H7 (cell line): Measurements from ENCODE around the gene CD93. TPM values are rescaled to one million over a fixed set of nuclear protein-coding genes. Genes with fewer than 3 reads are reported as not detected.

Experiments
- DNase-seq: peaks from one replicate; pipeline ENCODE4 v3.0.0; 2012
- H3K27me3 ChIP-seq: 2 replicates; pipeline ENCODE4 v1.6.0; 2011; ENCODE audit warnings: mild to moderate bottlenecking, low read length; ENCODE audit not compliant: control insufficient read depth, insufficient read depth
- H3K36me3 ChIP-seq: replicated peaks from 2 replicates; pipeline ENCODE4 v1.5.1; 2011; ENCODE audit warnings: low read length; ENCODE audit not compliant: control insufficient read depth, insufficient read depth
- H3K4me3 ChIP-seq: 2 replicates; pipeline ENCODE4 v1.5.1; 2011; ENCODE audit warnings: low read depth, mild to moderate bottlenecking, control low read depth, low read length, moderate library complexity; ENCODE audit not compliant: insufficient read depth
- total RNA-seq: library from RNA; depleted of rRNA; stranded (reverse); fragments of >200 nt; shearing (Covaris generic); gene quantifications from 2 replicates; pipeline ENCODE4 v1.2.3, GENCODE V29; 2014

The CD93 gene
- total RNA-seq, 1 experiment from 2014 or later: under 0.01 TPM

- H3K27me3 ChIP-seq: no peaks in the 10 kb centered on the region
- no peak overlapping the region for H3K4me3 ChIP-seq
- no peak for DNase-seq
- no peaks in the 10 kb centered on the region for H3K36me3 ChIP-seq
Observed at GRCh38 chr20:23086931-23087411, 847 bp upstream of the CD93 start.

- H3K4me3 ChIP-seq: no peak overlapping the region
- no peak for DNase-seq
- no peaks in the 10 kb centered on the region for H3K27me3 ChIP-seq
- no peaks in the 10 kb centered on the region for H3K36me3 ChIP-seq
Observed at GRCh38 chr20:23085436-23086055, 578 bp downstream of the CD93 start.

- no peak for DNase-seq
- Histone ChIP-seq H3K27me3 (no peaks in the 10 kb centered on the region), H3K4me3 (no peak overlapping the region), H3K36me3 (no peaks in the 10 kb centered on the region)
Observed at GRCh38 chr20:23084845-23085365, 1.2 kb downstream of the CD93 start.

GRCh38 chr20:23084282-23084844 is 1.8 kb downstream of the CD93 start:
- no peak for DNase-seq
- Histone ChIP-seq H3K27me3 (no peaks in the 10 kb centered on the region), H3K4me3 (no peak overlapping the region), H3K36me3 (no peaks in the 10 kb centered on the region)

- no peak for DNase-seq
- Histone ChIP-seq H3K4me3 (no peak overlapping the region), H3K36me3 (no peaks in the 10 kb centered on the region), H3K27me3 (no peaks in the 10 kb centered on the region)
Observed at GRCh38 chr20:23083553-23084220, 2.4 kb downstream of the CD93 start.

- H3K36me3 ChIP-seq: no peaks in the 10 kb centered on the region
- no peaks in the 10 kb centered on the region for H3K27me3 ChIP-seq
- peak; percentile 67 for DNase-seq
- H3K4me3 ChIP-seq: no peak overlapping the region
Observed at GRCh38 chr20:23082846-23083552, 3.1 kb downstream of the CD93 start.

- DNase-seq: no peak
- H3K36me3 ChIP-seq: no peaks in the 10 kb centered on the region
- no peaks in the 10 kb centered on the region for H3K27me3 ChIP-seq
- no peak overlapping the region for H3K4me3 ChIP-seq
Observed at GRCh38 chr20:23081263-23081819, 4.8 kb downstream of the CD93 start.

GRCh38 chr20:23080521-23080920 is 5.6 kb downstream of the CD93 start:
- Histone ChIP-seq H3K36me3 (no peaks in the 10 kb centered on the region), H3K27me3 (no peaks in the 10 kb centered on the region), H3K4me3 (no peak overlapping the region)
- DNase-seq: no peak

GRCh38 chr20:23079926-23080325 is 6.2 kb downstream of the CD93 start:
- Histone ChIP-seq H3K27me3 (no peaks in the 10 kb centered on the region), H3K4me3 (no peak overlapping the region), H3K36me3 (no peaks in the 10 kb centered on the region)
- no peak for DNase-seq

- peak; percentile 73 for DNase-seq
- H3K27me3 ChIP-seq: no peaks in the 10 kb centered on the region
- H3K36me3 ChIP-seq: no peaks in the 10 kb centered on the region
- no peak overlapping the region for H3K4me3 ChIP-seq
Observed at GRCh38 chr20:23079016-23079351, 7.1 kb downstream of the CD93 start.

- Histone ChIP-seq H3K27me3 (no peaks in the 10 kb centered on the region), H3K36me3 (no peaks in the 10 kb centered on the region), H3K4me3 (no peak overlapping the region)
- DNase-seq: no peak
Observed at GRCh38 chr20:23078351-23079015, 7.6 kb downstream of the CD93 start.

- no peak overlapping the region for H3K4me3 ChIP-seq
- no peak for DNase-seq
- no peaks in the 10 kb centered on the region for H3K36me3 ChIP-seq
- H3K27me3 ChIP-seq: no peaks in the 10 kb centered on the region
Observed at GRCh38 chr20:23077277-23077676, 8.8 kb downstream of the CD93 start.

- Histone ChIP-seq H3K36me3 (no peaks in the 10 kb centered on the region), H3K4me3 (no peak overlapping the region), H3K27me3 (no peaks in the 10 kb centered on the region)
- DNase-seq: no peak
Observed at GRCh38 chr20:23074052-23074451, 12.1 kb downstream of the CD93 start.

- no peak overlapping the region for H3K4me3 ChIP-seq
- no peaks in the 10 kb centered on the region for H3K27me3 ChIP-seq
- DNase-seq: no peak
- H3K36me3 ChIP-seq: no peaks in the 10 kb centered on the region
Observed at GRCh38 chr20:23072892-23073586, 13.1 kb downstream of the CD93 start.
